ENCODE results near the gene RDX. TPM values are rescaled to one million over a fixed set of nuclear protein-coding genes. Genes with fewer than 3 reads are reported as not detected.

The RDX gene
- total RNA-seq, 1 experiment from 2014 or later, result 86.6 TPM

GRCh38 chr11:110299006-110299785 lies 2.8 kb upstream of the RDX start:
- Histone ChIP-seq H2AFZ (ENCODE audit: low read length) (no peak overlapping the region), H4K91ac (ENCODE audit: insufficient read length, low read depth, low read length) (no peak overlapping the region), H3K56ac (ENCODE audit: insufficient read length, low read depth, low read length) (no peak overlapping the region), H2BK20ac (ENCODE audit: low read depth, low read length, poor library complexity, severe bottlenecking) (no peak overlapping the region), H2BK120ac (ENCODE audit: low read depth, low read length, poor library complexity, severe bottlenecking) (no peak overlapping the region), H4K8ac (replicated peaks; ENCODE audit: insufficient read length, low read depth, low read length) (no peak overlapping the region), H2BK15ac (ENCODE audit: low read depth, low read length) (no peak overlapping the region), H3K4me1 (ENCODE audit: insufficient read depth, low read length) (no peaks in the 10 kb centered on the region), H3K4me2 (ENCODE audit: insufficient read depth, insufficient read length, low read length) (no peak overlapping the region), H3K23me2 (ENCODE audit: insufficient read length, low read depth, low read length, poor library complexity, severe bottlenecking) (no peaks in the 10 kb centered on the region), H3K79me1 (ENCODE audit: insufficient read depth, low read depth, low read length, poor library complexity, severe bottlenecking) (no peaks in the 10 kb centered on the region), H3K18ac (ENCODE audit: insufficient read length, low read depth, low read length) (no peak overlapping the region), H3K27ac (ENCODE audit: insufficient read length, low read depth, low read length) (no peak overlapping the region), H3K9ac (ENCODE audit: extremely low read depth, insufficient read length, low read length) (no peak overlapping the region), H3T11ph (ENCODE audit: low read length) (no peak overlapping the region), H2BK5ac (ENCODE audit: insufficient read length, low read length) (no peak overlapping the region), H3K4ac (ENCODE audit: low read depth, low read length) (no peak overlapping the region), H4K20me1 (ENCODE audit: control insufficient read depth, insufficient read depth, insufficient read length) (no peaks in the 10 kb centered on the region), H3K9me3 (ENCODE audit: control insufficient read depth, low read depth, low read length) (no peaks in the 10 kb centered on the region), H3K23ac (ENCODE audit: insufficient read length, low read depth, low read length) (no peak overlapping the region), H3K79me2 (ENCODE audit: insufficient read depth, low read length) (peaks cover 1% of the 10 kb centered on the region; the same call in 1 of the 2 replicates), H2BK12ac (ENCODE audit: insufficient read length, low read depth, low read length) (no peak overlapping the region), H3K27me3 (ENCODE audit: insufficient read depth, low read length) (no peaks in the 10 kb centered on the region), H2AK5ac (ENCODE audit: insufficient read length, low read length) (no peak overlapping the region), H4K5ac (ENCODE audit: insufficient read length, low read depth, low read length) (no peak overlapping the region), H3K14ac (ENCODE audit: insufficient read depth, low read length) (no peak overlapping the region)
- no peak overlapping the region; a peak in 1 of 5 replicates for H3K4me3 Mint-ChIP-seq
- DNase-seq, result no peak
- peaks cover 3% of the 10 kb centered on the region for H3K27me3 Mint-ChIP-seq (ENCODE audit: low read depth)
- H3K27ac Mint-ChIP-seq, result peak overlapping the region in 1 of 3 experiments; percentile 62; a peak in 1 of 7 replicates
- no CpG with 5 or more reads among the region's 6 CpGs for WGBS (ENCODE audit: extremely low coverage, insufficient read length, low lambda C conversion rate)
- TF ChIP-seq, protein P1, sequence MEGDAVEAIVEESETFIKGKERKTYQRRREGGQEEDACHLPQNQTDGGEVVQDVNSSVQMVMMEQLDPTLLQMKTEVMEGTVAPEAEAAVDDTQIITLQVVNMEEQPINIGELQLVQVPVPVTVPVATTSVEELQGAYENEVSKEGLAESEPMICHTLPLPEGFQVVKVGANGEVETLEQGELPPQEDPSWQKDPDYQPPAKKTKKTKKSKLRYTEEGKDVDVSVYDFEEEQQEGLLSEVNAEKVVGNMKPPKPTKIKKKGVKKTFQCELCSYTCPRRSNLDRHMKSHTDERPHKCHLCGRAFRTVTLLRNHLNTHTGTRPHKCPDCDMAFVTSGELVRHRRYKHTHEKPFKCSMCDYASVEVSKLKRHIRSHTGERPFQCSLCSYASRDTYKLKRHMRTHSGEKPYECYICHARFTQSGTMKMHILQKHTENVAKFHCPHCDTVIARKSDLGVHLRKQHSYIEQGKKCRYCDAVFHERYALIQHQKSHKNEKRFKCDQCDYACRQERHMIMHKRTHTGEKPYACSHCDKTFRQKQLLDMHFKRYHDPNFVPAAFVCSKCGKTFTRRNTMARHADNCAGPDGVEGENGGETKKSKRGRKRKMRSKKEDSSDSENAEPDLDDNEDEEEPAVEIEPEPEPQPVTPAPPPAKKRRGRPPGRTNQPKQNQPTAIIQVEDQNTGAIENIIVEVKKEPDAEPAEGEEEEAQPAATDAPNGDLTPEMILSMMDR (conservative IDR thresholded peaks at IDR 0.05), result no peak
- H3K9me3 Mint-ChIP-seq, result peaks cover 6 to 8% of the 10 kb centered on the region in 2 experiments; a peak in 3 of 5 replicates
- H3K4me1 Mint-ChIP-seq, result peaks cover 35 to 42% of the 10 kb centered on the region in 2 experiments
- peaks cover 0 to 13% (median 8%) of the 10 kb centered on the region in 3 experiments; a peak in 6 of 7 replicates for H3K36me3 Mint-ChIP-seq (ENCODE audit: insufficient read depth in 1 of 3, low read depth in 3 of 3)

Data from H9 (cell line).